HepG2 (cell line): ENCODE data around the gene CXADR. TPM values are rescaled to one million over a fixed set of nuclear protein-coding genes. Genes with fewer than 3 reads are reported as not detected.

Source experiments
- FOSL1 ChIP-seq: sonication (generic); formaldehyde crosslinking; IDR thresholded peaks from 2 replicates; pipeline ENCODE4 v1.9.0; 2021; ENCODE audit warnings: missing genetic modification reagents, borderline replicate concordance
- FUBP1 ChIP-seq: sonication (generic); formaldehyde crosslinking; IDR thresholded peaks from 2 replicates; pipeline ENCODE4 v1.5.1; 2020; ENCODE audit warnings: missing genetic modification reagents, mild to moderate bottlenecking, borderline replicate concordance
- HNF1A ChIP-seq, 2 experiments: sonication (generic) in 1 of 2; formaldehyde crosslinking in 1 of 2; IDR thresholded peaks; 2 replicates each; pipeline versions ENCODE4 v1.4.0 to v1.6.1; 2016 to 2020; ENCODE audit warnings: borderline replicate concordance in 1 of 2, low read depth in 1 of 2, mild to moderate bottlenecking in 1 of 2, missing genetic modification reagents in 1 of 2
- HNRNPL ChIP-seq: fragments of 200-400 bp; formaldehyde crosslinking; IDR thresholded peaks from 2 replicates; pipeline ENCODE4 v1.6.1; 2017; ENCODE audit warnings: mild to moderate bottlenecking, low read depth, low read length
- JUNB ChIP-seq: sonication (generic); formaldehyde crosslinking; IDR thresholded peaks from 2 replicates; pipeline ENCODE4 v1.8.0; 2022; ENCODE audit warnings: missing genetic modification reagents, mild to moderate bottlenecking, borderline replicate concordance
- MIXL1 ChIP-seq: IDR thresholded peaks from 2 replicates; pipeline ENCODE4 v1.6.1; 2016
- RFXAP ChIP-seq: sonication (generic); formaldehyde crosslinking; IDR thresholded peaks from 2 replicates; pipeline ENCODE4 v1.4.0; 2020; ENCODE audit warnings: missing genetic modification reagents, borderline replicate concordance
- RNF219 ChIP-seq: sonication (generic); formaldehyde crosslinking; IDR thresholded peaks from 2 replicates; pipeline ENCODE4 v1.5.0; 2020; ENCODE audit warnings: mild to moderate bottlenecking, missing genetic modification reagents
- SRF ChIP-seq: IDR thresholded peaks from 2 replicates; pipeline ENCODE4 v1.6.1; 2011; ENCODE audit warnings: mild to moderate bottlenecking, low read depth, low read length, moderate library complexity
- TARDBP ChIP-seq: sonication (generic); formaldehyde crosslinking; IDR thresholded peaks from 2 replicates; pipeline ENCODE4 v1.8.0; 2022; ENCODE audit warnings: mild to moderate bottlenecking, missing genetic modification reagents
- TRIM22 ChIP-seq: fragments of 450-650 bp; IDR thresholded peaks from 2 replicates; pipeline ENCODE4 v1.6.1; 2017
- ZBTB10 ChIP-seq: sonication (generic); formaldehyde crosslinking; IDR thresholded peaks from 2 replicates; pipeline ENCODE4 v1.4.0; 2020; ENCODE audit warnings: missing genetic modification reagents, borderline replicate concordance
- ZNF567 ChIP-seq: sonication (generic); formaldehyde crosslinking; IDR thresholded peaks from 2 replicates; pipeline ENCODE4 v1.8.1; 2023; ENCODE audit warnings: mild to moderate bottlenecking, missing genetic modification reagents, borderline replicate concordance
- polyA plus RNA-seq, 8 experiments: library from polyadenylated mRNA; depleted of rRNA in 3 of 8; stranded (reverse) in 7 of 8; unstranded in 1 of 8; fragments of >200 nt; fragmentation: Illumina TruSeq in 4 of 8; extraction: Trizol in 4 of 8; gene quantifications; 2 replicates each; pipeline versions ENCODE4 v1.2.1 to v1.2.3, GENCODE V29; 2011 to 2016; ENCODE audit warnings: low read depth in 4 of 8, missing spikeins in 1 of 8, mixed read lengths in 1 of 8; ENCODE audit not compliant: insufficient read depth in 1 of 8
- total RNA-seq, 5 experiments: library from RNA; depleted of rRNA; stranded (reverse); fragments of >200 nt; fragmentation: Illumina TruSeq; extraction: Trizol; gene quantifications; 2 replicates each; pipeline ENCODE4 v1.2.3, GENCODE V29; 2016; ENCODE audit warnings: low read depth in 1 of 5

Gene CXADR
- total and polyA plus RNA-seq, 2 of the 13 experiments (the other 11 are each of a cell fraction or from before 2014, with no cell fraction given): 86.8 to 110 TPM

GRCh38 chr21:17612565-17613241 is 99.9 kb downstream of the CXADR start, which contains the start of gene BTG3 (continued):
- TF ChIP-seq MIXL1 (CRISPR knock-in tag) (no peak; the same call in 1 of the 2 replicates), SRF (no peak), ZNF567 (no peak; the same call in 1 of the 2 replicates), TRIM22 (no peak), FUBP1 (CRISPR knock-in tag) (no peak), HNF1A (IDR thresholded peaks at IDR 0.05; ENCODE audit: low read depth) (no peak), HNF1A (CRISPR knock-in tag; IDR thresholded peaks at IDR 0.05; ENCODE audit: borderline replicate concordance) (peak; percentile 70), JUNB (CRISPR knock-in tag) (no peak), RFXAP (peak; percentile 80; the same call in 1 of the 2 replicates), TARDBP (no peak), RNF219 (CRISPR knock-in tag) (no peak), HNRNPL (no peak), FOSL1 (CRISPR knock-in tag) (no peak), ZBTB10 (CRISPR knock-in tag) (peak; percentile 22; the same call in 1 of the 2 replicates)
